ENCODE measurements around the gene SGMS1. TPM values are rescaled to one million over a fixed set of nuclear protein-coding genes. Genes with fewer than 3 reads are reported as not detected.
A peak's percentile ranks its signal among the peaks of the same experiment; 100 is the strongest.
"Not testable (repeated sequence)": the region's sequence is repeated elsewhere in the genome, so short reads cannot be mapped to it uniquely, and the experiment has no call there.

SGMS1 gene
- polyA plus RNA-seq, 4 donors, result 42.9 to 61.0 (median 58.0) TPM

GRCh38 chr10:50561816-50562215, 61.9 kb downstream of the SGMS1 start:
- DNase-seq (ENCODE audit: low read depth in 4 of 4, low spot score in 3 of 4), result no peak

GRCh38 chr10:50561266-50561665, 62.5 kb downstream of the SGMS1 start:
- DNase-seq (ENCODE audit: low read depth in 4 of 4, low spot score in 3 of 4), result no peak

GRCh38 chr10:50560370-50560769, 63.4 kb downstream of the SGMS1 start:
- DNase-seq (ENCODE audit: low read depth in 4 of 4, low spot score in 3 of 4), result no peak

- DNase-seq (ENCODE audit: low read depth in 4 of 4, low spot score in 3 of 4), result no peak
These were observed 65.4 kb downstream of the SGMS1 start for GRCh38 chr10:50558371-50558770.

- DNase-seq (ENCODE audit: low read depth in 4 of 4, low spot score in 3 of 4), result no peak
These were observed 66.5 kb downstream of the SGMS1 start for GRCh38 chr10:50557130-50557682.

GRCh38 chr10:50556237-50557120, 67.3 kb downstream of the SGMS1 start:
- DNase-seq (ENCODE audit: low read depth in 4 of 4, low spot score in 3 of 4), result no peak

GRCh38 chr10:50554995-50555568, 68.7 kb downstream of the SGMS1 start:
- no peak for DNase-seq (ENCODE audit: low read depth in 4 of 4, low spot score in 3 of 4)

- DNase-seq (ENCODE audit: low read depth in 4 of 4, low spot score in 3 of 4), result no peak
These were observed 69.3 kb downstream of the SGMS1 start for GRCh38 chr10:50554376-50554994.

- peak in 1 of 4 donors; percentile 45 for DNase-seq (ENCODE audit: low read depth in 4 of 4, low spot score in 3 of 4)
These were observed 70.8 kb downstream of the SGMS1 start for GRCh38 chr10:50552771-50553535.

GRCh38 chr10:50552308-50552707, 71.4 kb downstream of the SGMS1 start:
- no peak for DNase-seq (ENCODE audit: low read depth in 4 of 4, low spot score in 3 of 4)

GRCh38 chr10:50551894-50552293, 71.9 kb downstream of the SGMS1 start:
- DNase-seq (ENCODE audit: low read depth in 4 of 4, low spot score in 3 of 4), result no peak

- DNase-seq (ENCODE audit: low read depth in 4 of 4, low spot score in 3 of 4), result no peak
These were observed 73.4 kb downstream of the SGMS1 start for GRCh38 chr10:50550291-50550839.

- not testable (repeated sequence) for DNase-seq (ENCODE audit: low read depth in 4 of 4, low spot score in 3 of 4)
These were observed 74.6 kb downstream of the SGMS1 start for GRCh38 chr10:50549186-50549585.

- DNase-seq (ENCODE audit: low read depth in 4 of 4, low spot score in 3 of 4), result not testable (repeated sequence)
These were observed 75.3 kb downstream of the SGMS1 start for GRCh38 chr10:50548481-50548880.

- DNase-seq (ENCODE audit: low read depth in 4 of 4, low spot score in 3 of 4), result not testable (repeated sequence)
These were observed 77.5 kb downstream of the SGMS1 start for GRCh38 chr10:50546287-50546686.

GRCh38 chr10:50545846-50546245, 77.9 kb downstream of the SGMS1 start:
- no peak for DNase-seq (ENCODE audit: low read depth in 4 of 4, low spot score in 3 of 4)

- DNase-seq (ENCODE audit: low read depth in 4 of 4, low spot score in 3 of 4), result no peak
These were observed 78.8 kb downstream of the SGMS1 start for GRCh38 chr10:50544857-50545429.

GRCh38 chr10:50544095-50544856, 79.5 kb downstream of the SGMS1 start:
- DNase-seq (ENCODE audit: low read depth in 4 of 4, low spot score in 3 of 4), result no peak

- no peak for DNase-seq (ENCODE audit: low read depth in 4 of 4, low spot score in 3 of 4)
These were observed 80.9 kb downstream of the SGMS1 start for GRCh38 chr10:50542871-50543270.

Data from left renal pelvis (tissue), 4 donors.